GM12891 (cell line): ENCODE results near the gene KCNJ5.

Experiments used
- PAX5 ChIP-seq: IDR thresholded peaks from 2 replicates; pipeline ENCODE4 v1.6.1; 2011; ENCODE audit warnings: low read length, moderate library complexity, mild to moderate bottlenecking; ENCODE audit not compliant: insufficient read depth, severe bottlenecking
- POLR2A ChIP-seq: IDR thresholded peaks from 2 replicates; pipeline ENCODE4 v1.6.1; 2011; ENCODE audit warnings: low read depth, low read length, control low read depth
- POLR2AphosphoS5 ChIP-seq: IDR thresholded peaks from 2 replicates; pipeline ENCODE4 v1.6.1; 2011; ENCODE audit warnings: low read depth, low read length, control low read depth
- POU2F2 ChIP-seq: IDR thresholded peaks from 2 replicates; pipeline ENCODE4 v1.6.1; 2011; ENCODE audit warnings: low read depth, mild to moderate bottlenecking, control low read depth, low read length, moderate library complexity
- SPI1 ChIP-seq: IDR thresholded peaks from 2 replicates; pipeline ENCODE4 v1.6.1; 2011; ENCODE audit warnings: low read depth, low read length, control low read depth
- TAF1 ChIP-seq: IDR thresholded peaks from 2 replicates; pipeline ENCODE4 v1.6.1; 2011; ENCODE audit warnings: low read depth, low read length, control low read depth

DNA sequence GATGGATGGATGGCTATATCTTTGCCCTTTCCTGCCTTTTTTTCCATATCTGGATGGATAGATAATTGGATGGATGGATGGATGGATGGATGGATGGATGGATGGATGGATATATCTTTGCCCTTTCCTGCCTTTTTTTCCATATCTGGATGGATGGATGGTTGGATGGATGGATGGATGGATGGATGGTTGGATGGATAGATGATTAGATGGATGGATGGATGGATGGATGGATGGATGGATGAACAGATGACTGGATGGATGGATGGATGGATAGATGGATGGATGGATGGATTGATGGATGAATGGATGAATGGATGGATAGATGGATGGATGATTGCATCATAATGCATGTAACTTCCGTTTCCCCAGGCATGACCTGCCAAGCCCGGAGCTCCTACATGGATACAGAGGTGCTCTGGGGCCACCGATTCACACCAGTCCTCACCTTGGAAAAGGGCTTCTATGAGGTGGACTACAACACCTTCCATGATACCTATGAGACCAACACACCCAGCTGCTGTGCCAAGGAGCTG, 24.9 kb downstream of the KCNJ5 start:
- TF ChIP-seq POLR2AphosphoS5 (no peak), POLR2A (no peak), TAF1 (no peak), SPI1 (no peak), PAX5 (no peak), POU2F2 (no peak)
